Prostate gland (tissue), 2 donors: ENCODE data around the gene HOATZ.

Experiments
- POLR2AphosphoS5 ChIP-seq: sonication (generic); formaldehyde crosslinking; IDR thresholded peaks from one replicate; pipeline ENCODE4 v1.6.1; 2017; ENCODE audit warnings: antibody characterized with exemption
- TF ChIP-seq, protein P1 (sequence below), 4 experiments: fragments of 200-600 bp in 2 of 4; fragments of 450-650 bp in 2 of 4; sonication (generic) in 2 of 4; IDR thresholded peaks; 1 replicate in 3 of 4; 2 replicates in 1 of 4; pipeline ENCODE4 v1.5.1; 2016 to 2019; ENCODE audit warnings: antibody characterized with exemption in 4 of 4, mild to moderate bottlenecking in 2 of 4, moderate library complexity in 2 of 4

DNA sequence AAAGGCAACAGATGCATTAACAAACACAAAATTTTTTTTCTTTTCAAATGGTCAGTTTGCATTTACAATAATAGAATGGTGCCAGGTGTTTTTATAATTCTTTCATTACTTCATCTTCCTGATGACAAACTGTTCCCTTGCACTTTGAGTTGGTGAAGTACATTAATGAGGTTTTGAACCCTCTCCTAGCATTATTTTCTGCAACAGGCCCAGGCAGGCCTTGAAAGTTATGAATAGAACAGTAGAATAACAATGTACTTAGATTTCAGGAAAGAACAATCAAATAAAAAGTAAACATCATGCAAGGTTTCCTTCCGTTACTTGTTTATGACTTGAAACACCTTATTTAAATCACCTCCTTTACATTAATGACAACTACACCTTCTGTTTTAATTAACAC lies 12.0 kb upstream of the HOATZ start:
- TF ChIP-seq, protein P1, sequence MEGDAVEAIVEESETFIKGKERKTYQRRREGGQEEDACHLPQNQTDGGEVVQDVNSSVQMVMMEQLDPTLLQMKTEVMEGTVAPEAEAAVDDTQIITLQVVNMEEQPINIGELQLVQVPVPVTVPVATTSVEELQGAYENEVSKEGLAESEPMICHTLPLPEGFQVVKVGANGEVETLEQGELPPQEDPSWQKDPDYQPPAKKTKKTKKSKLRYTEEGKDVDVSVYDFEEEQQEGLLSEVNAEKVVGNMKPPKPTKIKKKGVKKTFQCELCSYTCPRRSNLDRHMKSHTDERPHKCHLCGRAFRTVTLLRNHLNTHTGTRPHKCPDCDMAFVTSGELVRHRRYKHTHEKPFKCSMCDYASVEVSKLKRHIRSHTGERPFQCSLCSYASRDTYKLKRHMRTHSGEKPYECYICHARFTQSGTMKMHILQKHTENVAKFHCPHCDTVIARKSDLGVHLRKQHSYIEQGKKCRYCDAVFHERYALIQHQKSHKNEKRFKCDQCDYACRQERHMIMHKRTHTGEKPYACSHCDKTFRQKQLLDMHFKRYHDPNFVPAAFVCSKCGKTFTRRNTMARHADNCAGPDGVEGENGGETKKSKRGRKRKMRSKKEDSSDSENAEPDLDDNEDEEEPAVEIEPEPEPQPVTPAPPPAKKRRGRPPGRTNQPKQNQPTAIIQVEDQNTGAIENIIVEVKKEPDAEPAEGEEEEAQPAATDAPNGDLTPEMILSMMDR (IDR thresholded peaks at IDR 0.05), result no peak
- TF ChIP-seq POLR2AphosphoS5, result no peak
